Measurements from ENCODE around the gene UPP1.

GRCh38 chr7:48045195-48045765 lies 43.8 kb upstream of the UPP1 start:
- TF ChIP-seq CTCF (IDR thresholded peaks at IDR 0.05 in 2 of 3, conservative IDR thresholded peaks at IDR 0.05 in 1 of 3; ENCODE audit: control insufficient read depth in 2 of 3, extremely low read depth in 1 of 3, insufficient read depth in 1 of 3, low read depth in 3 of 3, low read length in 3 of 3) (no peak), EGR1 (IDR thresholded peaks at IDR 0.05; ENCODE audit: borderline replicate concordance in 1 of 2, low read depth in 2 of 2, low read length in 2 of 2) (no peak), BMI1 (IDR thresholded peaks at IDR 0.05; ENCODE audit: borderline replicate concordance) (no peak)
